Adrenal gland (tissue), 12 donors: ENCODE measurements around the gene CEP131. TPM values are rescaled to one million over a fixed set of nuclear protein-coding genes. Genes with fewer than 3 reads are reported as not detected.

Source experiments
- DNase-seq, 7 donors: peaks; one replicate each; pipeline ENCODE4 v3.0.0-alpha.2; 2019 to 2020
- H3K27ac ChIP-seq, 5 donors: fragments of 200-600 bp; sonication (generic) in 4 of 5; 1 replicate in 3 of 5; 2 replicates in 2 of 5; pipeline versions ENCODE4 v1.5.1 to v1.8.0; 2016 to 2020; ENCODE audit warnings: mild to moderate bottlenecking in 1 of 5
- H3K27me3 ChIP-seq: fragments of 200-600 bp; 2 replicates; pipeline ENCODE4 v1.8.0; 2021
- H3K36me3 ChIP-seq, 2 donors: fragments of 200-600 bp; replicated peaks in 1 of 2; 1 replicate in 1 of 2; 2 replicates in 1 of 2; pipeline versions ENCODE4 v1.5.1 to v1.8.0; 2018 to 2022
- H3K4me1 ChIP-seq, 2 donors: fragments of 200-600 bp; replicated peaks in 1 of 2; 1 replicate in 1 of 2; 2 replicates in 1 of 2; pipeline versions ENCODE4 v1.5.1 to v1.8.0; 2018 to 2021
- H3K4me3 ChIP-seq, 4 donors: fragments of 200-600 bp; sonication (generic) in 3 of 4; one replicate each; pipeline ENCODE4 v1.5.1; 2016 to 2018
- H3K9me3 ChIP-seq, 3 donors: fragments of 200-600 bp; sonication (generic) in 1 of 3; replicated peaks in 1 of 3; 1 replicate in 2 of 3; 2 replicates in 1 of 3; pipeline versions ENCODE4 v1.5.1 to v1.8.0; 2016 to 2021
- CTCF ChIP-seq, 6 experiments: fragments of 450-650 bp in 4 of 6; fragments of 200-600 bp in 2 of 6; sonication (generic) in 1 of 6; IDR thresholded peaks; 1 replicate in 5 of 6; 2 replicates in 1 of 6; pipeline versions ENCODE4 v1.5.1 to v1.8.0; 2016 to 2021; ENCODE audit warnings: antibody characterized with exemption in 6 of 6, mild to moderate bottlenecking in 2 of 6, moderate library complexity in 1 of 6
- POLR2A ChIP-seq, 2 donors: fragments of 450-650 bp; IDR thresholded peaks; one replicate each; pipeline ENCODE4 v1.6.1; 2017; ENCODE audit warnings: antibody characterized with exemption in 2 of 2, mild to moderate bottlenecking in 2 of 2, moderate library complexity in 1 of 2
- WGBS, 4 donors: extraction: QIAGEN DNeasy Blood & Tissue Kit in 2 of 4; methylation state at CpG; one replicate each; pipeline versions ENCODE4 v1.1.5 to v1.1.7; 2013 to 2017; 5-methylcytosine and 5-hydroxymethylcytosine counted together
- intact Hi-C, 2 donors: fragments of 100-400 bp; cut with DNase I; formaldehyde crosslinking; loops; one replicate each; pipeline versions ENCODE4 v1.14.1 to v1.15.0; 2022 to 2023
- polyA plus RNA-seq, 3 donors: library from polyadenylated mRNA; stranded (reverse); fragments of 200-250 nt in 2 of 3; fragments of 350-450 nt in 1 of 3; fragmentation: Illumina TruSeq in 1 of 3; extraction: RNeasy Lipid Tissue Mini Kit (QIAGEN cat#74804) in 1 of 3; gene quantifications; one replicate each; pipeline ENCODE4 v1.2.3, GENCODE V29; 2013 to 2014
- total RNA-seq, 9 donors: library from RNA; depleted of rRNA in 4 of 9; stranded (reverse); fragments of >200 nt in 4 of 9; fragments of 120-200 nt in 1 of 9; fragmentation: NEBNext Ultra II Directional in 1 of 9; extraction: Animal tissue kit (Norgen Biotek cat#: 25700) in 1 of 9; gene quantifications; one replicate each; pipeline versions ENCODE4 v1.1.0 to v1.2.4, GENCODE V29; 2013 to 2023
- donor health status: healthy with polysubstance abuse.
- donor health status: Bipolar disorder and iron deficiency.
- donor health status: DM: yes; HTN: yes; CAD: no.
- donor health status: DM: no; HTN: no; CAD: no.
- donor health status: DM: no; HTN: no; CAD: no.
- donor health status: DM: yes; HTN: yes; CAD: no.

CEP131 gene
- total and polyA plus RNA-seq, 12 donors: 0.81 to 55.8 (median 8.2) TPM

- no peak for DNase-seq
- H3K9me3 ChIP-seq: no peaks in the 10 kb centered on the region
- no peaks in the 10 kb centered on the region for H3K36me3 ChIP-seq
- no peaks in the 10 kb centered on the region for H3K27me3 ChIP-seq
- no peak overlapping the region for H3K4me3 ChIP-seq
- 83 to 94% (median 93%) methylated on average over 16 to 37 of the region's 37 CpGs for WGBS, 4 donors
- TF ChIP-seq POLR2A (IDR thresholded peaks at IDR 0.05): no peak
- TF ChIP-seq CTCF (IDR thresholded peaks at IDR 0.05): no peak
- peaks cover 0 to 9% of the 10 kb centered on the region in 2 donors for H3K4me1 ChIP-seq
- H3K27ac ChIP-seq: no peak overlapping the region
- intact Hi-C loops: loop anchor here (5.0 to 10.0 kb wide), 4 partner anchors 57 to 344 kb away; no protein-coding TSS in a partner anchor
Observed at GRCh38 chr17:81140695-81141094, 82.1 kb downstream of the CEP131 start.

GRCh38 chr17:81140018-81140417, 82.7 kb downstream of the CEP131 start:
- WGBS, 4 donors: 80 to 85% (median 84%) methylated on average over 8 of the region's 8 CpGs
- peaks cover 0 to 9% of the 10 kb centered on the region in 2 donors for H3K4me1 ChIP-seq
- no peak overlapping the region for H3K4me3 ChIP-seq
- no peaks in the 10 kb centered on the region for H3K27me3 ChIP-seq
- intact Hi-C loops: loop anchor here (5.0 to 10.0 kb wide), 4 partner anchors 57 to 345 kb away; no protein-coding TSS in a partner anchor
- no peaks in the 10 kb centered on the region for H3K9me3 ChIP-seq
- no peak for DNase-seq
- TF ChIP-seq CTCF (IDR thresholded peaks at IDR 0.05): no peak
- TF ChIP-seq POLR2A (IDR thresholded peaks at IDR 0.05): no peak
- H3K27ac ChIP-seq: no peak overlapping the region
- no peaks in the 10 kb centered on the region for H3K36me3 ChIP-seq

Other genes with a start within 250 kb of the CEP131 start
- 10 to 100 TPM in 8 of 9 donors, 1 to 10 TPM in 1; 7.8 to 35.3 (median 25.9) TPM for gene CHMP6, start 231.1 kb downstream of the CEP131 start, total RNA-seq
- 10 to 100 TPM; 23.8 to 33.7 (median 24.4) TPM for gene CHMP6, start 231.1 kb downstream of the CEP131 start, polyA plus RNA-seq
- gene BAIAP2, start 187.8 kb downstream of the CEP131 start, total RNA-seq: 10 to 100 TPM in 7 of 9 donors, 1 to 10 TPM in 2; 3.1 to 19.9 (median 14.9) TPM
- gene BAIAP2, start 187.8 kb downstream of the CEP131 start, polyA plus RNA-seq: 10 to 100 TPM in 2 of 3 donors, 1 to 10 TPM in 1; 8.7 to 33.4 (median 12.1) TPM
- not detected for gene PVALEF, start 57.5 kb downstream of the CEP131 start, total RNA-seq
- gene PVALEF, start 57.5 kb downstream of the CEP131 start, polyA plus RNA-seq: not detected
- 10 to 100 TPM in 4 of 9 donors, 1 to 10 TPM in 4, under 1 TPM in 1; 0.89 to 17.0 (median 9.8) TPM for gene AATK, start 56.7 kb downstream of the CEP131 start, total RNA-seq
- gene AATK, start 56.7 kb downstream of the CEP131 start, polyA plus RNA-seq: 10 to 100 TPM in 2 of 3 donors, under 1 TPM in 1; 0.73 to 23.3 (median 10.6) TPM
- 10 to 100 TPM in 8 of 9 donors, 1 to 10 TPM in 1; 8.3 to 67.2 (median 40.3) TPM for gene TEPSIN, start 16.1 kb upstream of the CEP131 start, total RNA-seq
- gene TEPSIN, start 16.1 kb upstream of the CEP131 start, polyA plus RNA-seq: 100 to 1,000 TPM in 1 of 3 donors, 10 to 100 TPM in 1, 1 to 10 TPM in 1; 3.1 to 144 (median 68.1) TPM
- 100 to 1,000 TPM in 1 of 9 donors, 10 to 100 TPM in 8; 25.3 to 106 (median 46.3) TPM for gene NDUFAF8, start 16.4 kb upstream of the CEP131 start, total RNA-seq
- gene NDUFAF8, start 16.4 kb upstream of the CEP131 start, polyA plus RNA-seq: 10 to 100 TPM; 38.9 to 58.1 (median 52.9) TPM
- gene SLC38A10, start 72.3 kb upstream of the CEP131 start, total RNA-seq: 100 to 1,000 TPM in 5 of 9 donors, 10 to 100 TPM in 4; 22.5 to 163 (median 102) TPM
- gene SLC38A10, start 72.3 kb upstream of the CEP131 start, polyA plus RNA-seq: 100 to 1,000 TPM in 2 of 3 donors, 10 to 100 TPM in 1; 17.6 to 190 (median 136) TPM
- gene BAHCC1, start 172.5 kb upstream of the CEP131 start, total RNA-seq: 10 to 100 TPM in 8 of 9 donors, 1 to 10 TPM in 1; 1.7 to 35.3 (median 18.5) TPM
- 10 to 100 TPM in 2 of 3 donors, 1 to 10 TPM in 1; 2.1 to 68.0 (median 18.2) TPM for gene BAHCC1, start 172.5 kb upstream of the CEP131 start, polyA plus RNA-seq